Measurements from ENCODE around the gene MBOAT1. TPM values are rescaled to one million over a fixed set of nuclear protein-coding genes. Genes with fewer than 3 reads are reported as not detected.

The MBOAT1 gene
- total RNA-seq, 1 donor = 9.9 TPM

DNA sequence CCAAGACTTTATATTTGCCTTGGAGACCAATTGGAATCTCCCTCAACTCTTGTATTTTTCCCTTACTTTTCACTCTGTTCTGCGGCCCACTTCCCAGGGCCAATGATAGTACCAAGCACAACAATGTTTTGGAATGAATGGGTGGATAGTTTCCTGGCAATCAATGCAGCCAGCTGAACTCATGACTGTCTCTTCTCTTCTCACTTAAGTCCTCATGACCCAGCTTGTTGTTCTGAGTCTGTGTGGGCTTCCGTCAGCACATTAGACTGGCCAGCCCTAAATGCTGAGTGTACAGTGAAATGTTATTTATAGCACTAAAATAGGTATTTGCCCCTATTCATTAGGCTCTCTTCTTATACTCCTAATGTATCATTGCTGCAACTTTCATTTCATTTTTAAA is 5.6 kb upstream of the MBOAT1 start:
- no peaks in the 10 kb centered on the region for H3K27me3 ChIP-seq (ENCODE audit: insufficient read depth, low read length)
- no peak overlapping the region for H3K4me3 ChIP-seq (ENCODE audit: low read length)
- H3K4me1 ChIP-seq (ENCODE audit: insufficient read depth, low read length) = peaks cover 9% of the 10 kb centered on the region
- no peaks in the 10 kb centered on the region for H3K9me3 ChIP-seq (ENCODE audit: low read depth, low read length)

DNA sequence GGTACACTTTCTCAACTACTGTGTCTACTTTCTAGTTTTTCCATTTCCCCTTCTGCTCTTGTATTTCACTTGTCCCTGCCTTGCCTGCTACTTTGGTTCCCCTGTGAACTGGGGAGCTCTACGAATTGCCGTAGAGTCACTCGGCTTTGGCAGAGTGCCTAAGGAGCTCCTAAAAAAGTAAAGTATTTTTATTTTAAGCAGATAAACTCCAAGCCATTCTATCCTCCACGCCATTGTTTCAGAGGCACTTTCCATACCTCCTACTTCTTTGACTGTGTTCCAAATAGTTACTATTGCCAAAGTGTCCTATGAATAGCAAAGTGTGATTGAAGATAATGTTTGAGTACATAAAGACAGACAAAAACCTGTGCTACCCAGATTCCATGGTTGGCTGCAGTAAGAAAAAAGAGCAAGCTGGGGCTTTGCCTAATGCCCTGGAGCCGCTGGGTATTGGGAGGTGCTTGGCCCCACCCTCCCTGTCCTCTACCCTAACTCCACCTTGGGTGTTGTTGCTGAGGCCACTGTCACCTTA is 5.1 kb upstream of the MBOAT1 start:
- Histone ChIP-seq H3K9me3 (ENCODE audit: low read depth, low read length) (no peaks in the 10 kb centered on the region), H3K4me3 (ENCODE audit: low read length) (no peak overlapping the region), H3K27me3 (ENCODE audit: insufficient read depth, low read length) (no peaks in the 10 kb centered on the region), H3K4me1 (ENCODE audit: insufficient read depth, low read length) (peaks cover 11% of the 10 kb centered on the region)

DNA sequence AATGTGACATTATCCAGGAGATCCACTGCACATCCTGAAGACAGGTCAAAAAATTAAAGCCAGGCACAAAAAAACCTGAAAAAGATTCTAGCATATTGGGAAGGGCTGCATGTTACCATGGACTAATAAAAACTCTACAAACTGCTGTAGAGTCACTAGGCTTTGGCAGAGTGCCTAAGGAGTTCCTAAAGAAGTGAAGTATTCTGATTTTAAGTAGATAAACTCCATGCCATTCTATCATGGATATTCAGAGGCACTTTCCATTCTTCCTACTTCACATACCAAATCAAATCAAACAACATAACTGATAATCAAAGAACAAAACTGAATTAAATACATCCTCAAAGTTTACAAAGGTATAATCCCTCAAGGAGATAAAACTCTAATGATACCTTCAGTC is 3.0 kb upstream of the MBOAT1 start:
- Histone ChIP-seq H3K4me1 (ENCODE audit: insufficient read depth, low read length) (peaks cover 25% of the 10 kb centered on the region), H3K4me3 (ENCODE audit: low read length) (no peak overlapping the region), H3K9me3 (ENCODE audit: low read depth, low read length) (no peaks in the 10 kb centered on the region), H3K27me3 (ENCODE audit: insufficient read depth, low read length) (no peaks in the 10 kb centered on the region)

DNA sequence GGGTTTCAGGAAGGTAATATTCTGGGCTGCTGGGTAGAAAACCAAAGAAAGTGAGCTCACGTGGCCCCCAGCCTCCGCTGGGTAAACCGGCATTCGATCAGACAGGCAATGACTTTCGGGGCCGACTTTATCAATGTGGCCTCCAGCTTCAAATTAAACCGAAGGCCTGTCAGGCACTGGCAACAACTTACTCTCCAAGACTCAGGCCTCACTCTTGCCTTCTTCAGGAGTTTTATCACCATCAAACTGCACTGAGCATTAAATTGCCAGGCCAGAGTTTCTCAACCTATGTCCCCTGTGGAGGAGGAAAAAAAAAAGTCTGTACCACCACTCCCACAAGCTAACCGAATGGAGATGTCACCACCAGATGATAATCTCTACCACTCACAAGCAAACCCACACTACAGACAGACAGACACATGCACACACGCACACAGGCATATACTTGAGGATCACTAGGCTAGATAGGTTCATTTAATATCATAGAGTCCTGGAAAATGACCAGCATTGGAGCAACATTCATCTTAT is 1.1 kb upstream of the MBOAT1 start:
- Histone ChIP-seq H3K4me1 (ENCODE audit: insufficient read depth, low read length) (peaks cover 42% of the 10 kb centered on the region), H3K9me3 (ENCODE audit: low read depth, low read length) (no peaks in the 10 kb centered on the region), H3K4me3 (ENCODE audit: low read length) (peak overlapping the region; percentile 63), H3K27me3 (ENCODE audit: insufficient read depth, low read length) (no peaks in the 10 kb centered on the region)

DNA sequence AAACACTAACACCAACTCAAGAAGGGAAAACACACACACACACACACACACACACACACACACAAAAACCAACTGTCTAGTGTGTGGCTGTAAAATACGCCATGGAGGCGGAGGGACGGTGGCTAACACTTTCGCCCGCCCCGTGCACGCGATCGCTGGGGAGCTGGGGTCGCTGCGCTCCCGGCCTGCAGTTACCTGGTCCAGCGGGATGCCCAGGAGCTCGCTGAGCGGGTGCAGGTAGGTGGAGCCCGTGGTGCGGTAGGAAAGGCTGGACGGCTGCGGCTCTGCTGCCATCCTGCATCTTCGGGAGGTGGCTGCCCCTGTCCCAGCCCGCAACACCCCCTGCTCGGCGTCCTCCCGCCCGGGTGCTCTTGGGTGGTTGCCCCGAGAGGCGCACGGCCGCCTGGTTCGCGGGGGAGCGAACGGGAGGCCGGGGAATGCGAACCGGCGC is 303 bp downstream of the MBOAT1 start:
- peak overlapping the region; percentile 63 for H3K4me3 ChIP-seq (ENCODE audit: low read length)
- H3K9me3 ChIP-seq (ENCODE audit: low read depth, low read length) = no peaks in the 10 kb centered on the region
- peaks cover 49% of the 10 kb centered on the region for H3K4me1 ChIP-seq (ENCODE audit: insufficient read depth, low read length)
- H3K27me3 ChIP-seq (ENCODE audit: insufficient read depth, low read length) = no peaks in the 10 kb centered on the region

DNA sequence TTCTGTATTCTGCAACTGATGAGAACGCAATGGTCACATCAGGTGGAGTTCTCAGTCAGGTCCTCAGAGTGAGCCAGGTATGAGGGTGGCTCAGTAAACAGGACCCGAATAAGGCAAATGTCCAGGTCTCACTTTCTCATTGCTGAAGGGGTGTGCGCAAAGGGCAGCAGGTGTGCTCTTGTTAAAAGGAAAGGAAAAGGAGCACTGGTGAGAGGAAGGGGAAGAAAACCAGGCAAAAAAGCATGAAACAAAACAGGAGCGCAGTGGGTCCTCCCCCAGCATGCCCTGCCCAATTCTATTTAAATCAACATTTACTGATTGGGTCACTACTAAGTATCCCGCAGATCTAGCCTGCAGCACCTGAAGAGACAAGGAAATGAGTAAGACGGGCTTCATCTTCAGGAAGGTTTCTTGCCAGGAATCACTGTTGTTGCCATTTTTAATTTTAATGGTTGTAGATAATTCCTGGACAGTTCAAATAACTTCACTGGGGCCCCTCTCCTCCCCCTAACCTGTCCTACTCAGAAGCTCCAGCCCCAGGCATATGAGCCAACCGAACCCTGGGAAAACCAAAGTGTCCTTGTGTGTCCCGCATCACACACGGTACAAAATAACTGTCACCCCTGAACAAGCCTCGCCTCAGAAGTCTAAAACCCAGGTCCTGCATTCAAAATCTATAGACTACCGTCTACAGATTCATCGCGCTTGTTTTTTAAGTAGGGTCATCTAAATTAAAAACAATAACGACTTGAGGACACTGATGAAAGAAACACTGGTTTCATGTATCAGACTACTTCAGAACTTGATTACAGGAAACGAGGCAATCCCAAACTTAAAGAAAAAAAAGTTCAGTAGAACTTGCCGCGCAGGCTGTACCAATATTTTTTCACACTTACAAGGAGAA is 980 bp downstream of the MBOAT1 start:
- Histone ChIP-seq H3K4me1 (ENCODE audit: insufficient read depth, low read length) (peaks cover 56% of the 10 kb centered on the region), H3K4me3 (ENCODE audit: low read length) (peak overlapping the region; percentile 63), H3K27me3 (ENCODE audit: insufficient read depth, low read length) (no peaks in the 10 kb centered on the region), H3K9me3 (ENCODE audit: low read depth, low read length) (no peaks in the 10 kb centered on the region)

DNA sequence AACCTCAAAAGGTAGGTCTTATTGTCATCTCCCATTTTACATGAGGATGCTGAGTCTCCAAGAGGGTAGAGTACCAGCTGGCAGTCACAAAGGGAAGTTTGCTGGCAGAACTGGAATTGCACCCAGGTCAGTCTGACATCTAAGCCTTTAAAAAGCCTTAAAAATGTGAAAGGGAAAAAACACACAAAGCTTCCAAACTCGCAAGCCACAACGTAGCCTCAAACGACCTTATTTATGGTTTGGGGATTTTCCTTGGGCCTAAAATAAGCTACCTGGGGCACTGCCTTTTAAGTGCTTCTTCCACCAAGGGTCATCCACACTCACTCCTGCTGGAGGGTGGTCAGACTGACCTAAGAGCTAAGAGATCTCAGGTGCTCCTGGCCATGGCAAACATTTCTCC is 2.1 kb downstream of the MBOAT1 start:
- Histone ChIP-seq H3K9me3 (ENCODE audit: low read depth, low read length) (no peaks in the 10 kb centered on the region), H3K27me3 (ENCODE audit: insufficient read depth, low read length) (no peaks in the 10 kb centered on the region), H3K4me1 (ENCODE audit: insufficient read depth, low read length) (peaks cover 67% of the 10 kb centered on the region), H3K4me3 (ENCODE audit: low read length) (no peak overlapping the region)

DNA sequence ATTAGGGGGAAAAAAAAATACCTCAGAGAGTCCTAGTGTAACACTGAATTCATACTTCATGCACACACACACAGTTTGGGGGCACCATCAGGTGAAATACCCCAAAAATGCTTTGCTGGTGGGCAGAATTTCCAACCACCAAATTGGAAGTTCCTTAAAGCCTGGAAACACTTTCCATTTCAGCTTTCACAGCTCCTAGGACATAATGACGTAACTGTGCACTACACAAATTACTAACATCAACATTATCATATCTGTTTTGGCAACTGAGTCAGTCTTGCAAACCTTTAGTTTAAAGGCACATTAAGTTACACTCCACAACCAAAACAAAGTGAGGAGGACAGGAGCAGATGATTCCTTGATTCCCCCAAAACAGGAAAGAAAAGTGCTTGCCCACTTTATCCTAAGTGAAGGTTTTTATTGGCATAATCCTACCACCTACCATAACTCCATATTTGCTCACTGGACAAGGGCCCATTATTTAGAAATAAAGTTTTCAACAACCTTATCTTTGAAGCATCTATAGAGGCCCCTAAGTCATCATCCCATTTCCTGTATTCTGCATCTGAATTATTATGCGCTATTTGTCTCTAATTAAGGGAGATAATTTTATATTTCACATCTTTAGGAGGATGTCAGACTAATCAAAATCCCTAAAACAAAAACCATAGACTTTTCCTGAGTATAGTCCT is 3.4 kb downstream of the MBOAT1 start:
- Histone ChIP-seq H3K9me3 (ENCODE audit: low read depth, low read length) (no peaks in the 10 kb centered on the region), H3K27me3 (ENCODE audit: insufficient read depth, low read length) (no peaks in the 10 kb centered on the region), H3K4me3 (ENCODE audit: low read length) (no peak overlapping the region), H3K4me1 (ENCODE audit: insufficient read depth, low read length) (peaks cover 80% of the 10 kb centered on the region)

DNA sequence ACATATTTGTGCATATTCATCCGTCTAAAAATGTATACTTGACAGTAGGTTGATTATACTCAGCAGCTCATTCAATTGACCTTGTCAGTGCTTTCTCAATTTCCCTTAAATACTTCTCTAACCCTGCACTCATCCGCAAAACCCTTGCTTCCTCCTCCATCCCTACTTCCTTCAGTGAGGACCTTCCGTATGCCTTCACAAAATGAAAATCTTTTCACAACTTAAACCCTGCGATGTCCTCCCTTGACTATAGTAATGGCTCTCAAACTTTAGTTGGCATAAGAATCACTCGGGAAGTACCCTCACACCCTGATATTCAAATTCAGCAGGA is 5.2 kb downstream of the MBOAT1 start:
- Histone ChIP-seq H3K4me3 (ENCODE audit: low read length) (no peak overlapping the region), H3K27me3 (ENCODE audit: insufficient read depth, low read length) (no peaks in the 10 kb centered on the region), H3K9me3 (ENCODE audit: low read depth, low read length) (no peaks in the 10 kb centered on the region), H3K4me1 (ENCODE audit: insufficient read depth, low read length) (peaks cover 74% of the 10 kb centered on the region)

DNA sequence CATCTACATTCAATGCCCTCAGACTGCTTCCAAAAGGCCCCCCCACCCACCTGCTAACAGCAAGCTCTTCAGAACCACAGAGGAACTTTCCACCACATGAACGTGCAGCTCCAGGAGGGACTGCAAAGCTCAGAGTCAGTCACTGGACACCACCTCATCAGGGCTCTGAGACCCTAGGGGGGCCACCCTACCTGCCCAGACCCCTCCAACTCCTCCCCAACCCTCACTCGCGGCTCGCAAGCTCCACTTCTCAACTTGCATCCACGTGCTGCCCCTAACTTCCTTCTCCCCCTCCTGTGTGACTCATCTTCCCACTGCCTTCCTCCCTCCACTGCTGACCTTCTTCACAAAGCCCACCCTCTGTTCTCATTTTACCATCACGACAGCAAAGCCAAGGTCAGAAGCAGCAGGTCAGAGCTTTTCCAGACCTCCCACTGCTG is 6.5 kb downstream of the MBOAT1 start:
- Histone ChIP-seq H3K27me3 (ENCODE audit: insufficient read depth, low read length) (no peaks in the 10 kb centered on the region), H3K9me3 (ENCODE audit: low read depth, low read length) (no peaks in the 10 kb centered on the region), H3K4me1 (ENCODE audit: insufficient read depth, low read length) (peaks cover 78% of the 10 kb centered on the region), H3K4me3 (ENCODE audit: low read length) (no peak overlapping the region)

DNA sequence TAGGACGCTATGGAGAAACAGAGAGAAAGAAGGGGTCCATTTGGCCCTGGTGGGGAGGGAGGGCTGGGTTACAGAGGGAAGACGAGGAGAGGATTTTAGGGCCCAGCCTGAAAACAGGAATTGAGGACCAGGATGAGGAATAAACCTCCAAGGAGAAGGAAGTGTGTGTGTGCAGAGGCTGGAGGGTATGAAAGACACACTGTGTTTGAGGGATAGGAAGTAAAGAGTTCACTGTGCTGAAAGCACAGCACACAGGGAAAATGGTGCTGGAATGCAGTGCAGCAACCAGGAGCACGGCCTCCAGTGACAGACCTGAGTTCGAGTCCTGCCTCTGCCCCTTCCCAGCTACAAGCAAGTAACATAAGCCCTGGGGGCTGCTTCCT is 7.8 kb downstream of the MBOAT1 start:
- H3K4me3 ChIP-seq (ENCODE audit: low read length) = no peak overlapping the region
- no peaks in the 10 kb centered on the region for H3K9me3 ChIP-seq (ENCODE audit: low read depth, low read length)
- peaks cover 69% of the 10 kb centered on the region for H3K4me1 ChIP-seq (ENCODE audit: insufficient read depth, low read length)
- no peaks in the 10 kb centered on the region for H3K27me3 ChIP-seq (ENCODE audit: insufficient read depth, low read length)

DNA sequence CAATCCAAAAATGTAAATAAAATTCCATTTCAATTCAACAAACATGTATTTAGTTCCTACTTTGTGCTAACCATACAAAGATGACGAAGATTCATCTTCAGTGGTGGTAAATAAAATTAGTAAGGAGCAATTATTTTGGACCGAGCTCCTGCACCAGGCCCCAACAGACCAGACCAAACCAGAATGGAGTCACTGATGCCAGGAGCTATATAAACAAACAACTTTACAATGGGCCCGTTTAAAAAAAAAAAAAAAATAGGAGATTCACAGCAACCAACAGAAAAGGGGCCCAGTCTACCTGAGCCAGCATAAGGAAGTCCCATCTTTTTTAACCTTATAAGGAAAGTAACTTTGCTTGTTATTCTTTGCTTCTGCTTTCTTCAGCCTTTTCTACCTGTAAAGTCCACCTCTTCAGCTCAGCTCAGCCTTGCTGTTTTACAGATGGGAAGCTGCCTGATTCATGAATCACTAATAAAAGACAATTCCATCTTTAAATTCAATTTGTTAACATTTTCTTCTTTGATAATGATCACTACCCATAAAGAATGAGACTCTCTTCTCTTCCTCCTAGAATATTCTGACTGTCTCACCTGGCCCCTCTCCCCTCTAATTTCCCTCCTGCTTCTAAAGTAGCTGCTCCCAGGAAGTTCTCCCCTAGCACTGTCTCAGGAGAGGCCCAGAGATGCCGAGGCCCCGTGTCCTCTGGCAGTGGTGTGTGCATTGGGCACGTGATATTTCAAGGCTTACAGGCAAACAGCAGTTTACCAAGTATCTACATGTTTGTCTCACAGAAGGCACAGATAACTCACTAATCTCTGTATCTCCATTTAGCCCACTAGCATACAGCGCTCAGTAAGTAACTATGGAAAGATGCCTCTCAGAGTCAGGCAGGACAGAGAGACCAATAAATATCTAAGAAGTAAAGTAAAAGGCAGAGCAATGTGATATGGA is 8.4 kb downstream of the MBOAT1 start:
- Histone ChIP-seq H3K4me1 (ENCODE audit: insufficient read depth, low read length) (peaks cover 65% of the 10 kb centered on the region), H3K27me3 (ENCODE audit: insufficient read depth, low read length) (no peaks in the 10 kb centered on the region), H3K4me3 (ENCODE audit: low read length) (no peak overlapping the region), H3K9me3 (ENCODE audit: low read depth, low read length) (no peaks in the 10 kb centered on the region)

DNA sequence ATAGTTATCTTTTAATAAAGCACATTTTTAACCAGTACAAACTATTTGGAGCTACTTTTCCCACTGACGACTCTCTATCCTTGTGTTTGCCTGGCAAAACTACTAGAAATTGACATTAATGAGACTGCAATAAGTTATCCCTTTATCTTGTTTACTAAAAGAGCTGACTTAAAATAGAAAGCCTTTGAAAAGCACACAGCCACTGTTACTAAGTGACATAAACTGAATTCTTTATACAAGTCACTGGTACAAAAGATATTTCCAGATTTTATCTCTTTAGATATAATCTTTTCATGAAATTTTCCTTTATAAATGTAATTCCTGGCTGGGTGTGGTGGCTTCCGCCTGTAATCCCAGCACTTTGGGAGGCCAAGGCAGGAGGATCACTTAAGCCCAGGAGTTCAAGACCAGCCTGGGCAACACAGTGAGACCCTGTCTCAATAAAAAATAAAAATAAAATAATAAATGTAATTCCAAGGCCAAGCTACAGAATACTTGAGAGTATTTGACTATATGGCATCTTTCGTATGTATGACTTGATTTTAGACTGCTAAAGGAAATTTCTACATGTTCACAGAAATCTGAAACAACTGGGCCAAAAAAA is 9.5 kb downstream of the MBOAT1 start:
- no peaks in the 10 kb centered on the region for H3K9me3 ChIP-seq (ENCODE audit: low read depth, low read length)
- peaks cover 59% of the 10 kb centered on the region for H3K4me1 ChIP-seq (ENCODE audit: insufficient read depth, low read length)

DNA sequence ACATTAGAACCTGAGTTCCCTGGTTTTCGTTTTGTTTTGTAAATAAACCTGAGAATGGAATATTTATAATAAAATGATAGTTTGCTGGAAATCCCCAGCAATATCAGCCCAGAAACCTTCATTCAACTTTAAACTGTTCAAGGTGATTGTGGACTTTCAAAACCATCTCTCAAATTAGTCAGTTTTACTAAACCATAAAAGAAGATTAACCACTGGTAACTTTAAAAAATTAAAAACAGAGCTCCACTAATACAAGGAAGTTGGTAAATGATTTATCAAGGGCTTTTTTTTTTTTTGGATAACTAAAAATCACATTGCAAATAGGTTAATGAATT is 10.0 kb downstream of the MBOAT1 start:
- Histone ChIP-seq H3K4me1 (ENCODE audit: insufficient read depth, low read length) (peaks cover 55% of the 10 kb centered on the region), H3K9me3 (ENCODE audit: low read depth, low read length) (no peaks in the 10 kb centered on the region), H3K4me3 (ENCODE audit: low read length) (no peak overlapping the region), H3K27me3 (ENCODE audit: insufficient read depth, low read length) (no peaks in the 10 kb centered on the region)

More for the DNA sequence above, 9.5 kb downstream of the MBOAT1 start:
- Histone ChIP-seq H3K4me3 (ENCODE audit: low read length) (no peak overlapping the region), H3K27me3 (ENCODE audit: insufficient read depth, low read length) (no peaks in the 10 kb centered on the region)

Measured in mononuclear cell (primary cell).